ENCODE results near the gene TMEM88. TPM values are rescaled to one million over a fixed set of nuclear protein-coding genes. Genes with fewer than 3 reads are reported as not detected.

The TMEM88 gene
- total and polyA plus RNA-seq, 2 of the 13 experiments (the other 11 are each of a cell fraction or from before 2014, with no cell fraction given): 0.31 to 0.66 TPM

GRCh38 chr17:7851438-7852261, 3.2 kb upstream of the TMEM88 start (continued):
- TF ChIP-seq ZNF142 (CRISPR knock-in tag; IDR thresholded peaks at IDR 0.05) (no peak), ZNF670 (CRISPR knock-in tag; IDR thresholded peaks at IDR 0.05; ENCODE audit: borderline replicate concordance) (no peak), BHLHE40 (IDR thresholded peaks at IDR 0.05; ENCODE audit: low read length) (peak; percentile 45; the same call in 1 of the 2 replicates), ZNF263 (CRISPR knock-in tag; IDR thresholded peaks at IDR 0.05) (no peak), PRDM4 (CRISPR knock-in tag; IDR thresholded peaks at IDR 0.05; ENCODE audit: borderline replicate concordance) (no peak), KLF15 (CRISPR knock-in tag; IDR thresholded peaks at IDR 0.05; ENCODE audit: borderline replicate concordance) (no peak), AGO2 (optimal IDR thresholded peaks at IDR 0.05; ENCODE audit: low read depth, low read length) (peak; percentile 93), LBX2 (CRISPR knock-in tag; IDR thresholded peaks at IDR 0.05; ENCODE audit: borderline replicate concordance) (no peak), ZNF530 (CRISPR knock-in tag; IDR thresholded peaks at IDR 0.05; ENCODE audit: low read depth) (no peak), ZNF33A (CRISPR knock-in tag; IDR thresholded peaks at IDR 0.05; ENCODE audit: borderline replicate concordance) (no peak), ATAD3A (CRISPR knock-in tag; IDR thresholded peaks at IDR 0.05) (no peak), ZNF577 (CRISPR knock-in tag; IDR thresholded peaks at IDR 0.05; ENCODE audit: borderline replicate concordance, low read depth) (no peak), CBX2 (IDR thresholded peaks at IDR 0.05; ENCODE audit: low read depth, low read length) (no peak), CBX2 (CRISPR knock-in tag; IDR thresholded peaks at IDR 0.05; ENCODE audit: low read depth) (no peak), DPF2 (CRISPR knock-in tag; IDR thresholded peaks at IDR 0.05; ENCODE audit: borderline replicate concordance, low read depth) (no peak), ZNF850 (CRISPR knock-in tag; conservative IDR thresholded peaks at IDR 0.05) (no peak), XRCC5 (optimal IDR thresholded peaks at IDR 0.05; ENCODE audit: low read length) (peak; percentile 76), ZBTB7B (CRISPR knock-in tag; IDR thresholded peaks at IDR 0.05) (no peak), ATF3 (CRISPR knock-in tag; IDR thresholded peaks at IDR 0.05) (0 out of 2 replicates have a peak, but pooled peaks have one; percentile 18), HMG20A (CRISPR knock-in tag; IDR thresholded peaks at IDR 0.05; ENCODE audit: borderline replicate concordance) (no peak), ZNF354B (CRISPR knock-in tag; IDR thresholded peaks at IDR 0.05) (0 out of 2 replicates have a peak, but pooled peaks have one; percentile 40)

All from HepG2 (cell line).